Measurements from ENCODE around the gene PROB1. TPM values are rescaled to one million over a fixed set of nuclear protein-coding genes. Genes with fewer than 3 reads are reported as not detected.

Gene PROB1
- total and polyA plus RNA-seq, 9 of the 15 experiments (the other 6 are each of a cell fraction or from before 2014, with no cell fraction given): 0.01 to 1.8 (median 0.47) TPM

- TF ChIP-seq FOXP4 (CRISPR knock-in tag; IDR thresholded peaks at IDR 0.05; ENCODE audit: borderline replicate concordance): no peak
- no peak for TF ChIP-seq KDM2B (CRISPR knock-in tag; IDR thresholded peaks at IDR 0.05)
- TF ChIP-seq HDAC2 (IDR thresholded peaks at IDR 0.05): peak; percentile 94
- TF ChIP-seq TOE1 (IDR thresholded peaks at IDR 0.05; ENCODE audit: borderline replicate concordance): 0 out of 2 replicates have a peak, but pooled peaks have one; percentile 39
- TF ChIP-seq TOE1 (CRISPR knock-in tag; IDR thresholded peaks at IDR 0.05; ENCODE audit: borderline replicate concordance, low read depth): no peak
- no peak for TF ChIP-seq SRF (CRISPR knock-in tag; IDR thresholded peaks at IDR 0.05)
- TF ChIP-seq GTF2E2 (tag; IDR thresholded peaks at IDR 0.05): no peak
Observed at GRCh38 chr5:139439013-139439903, 44.4 kb upstream of the PROB1 start, which contains the start of gene DNAJC18 (continued).

GRCh38 chr5:139438707-139439012, 43.8 kb upstream of the PROB1 start:
- peak overlapping the region; percentile 80 for H3K4me3 ChIP-seq
- ATAC-seq (no peak), FAIRE-seq (peak; percentile 77), DNase-seq (ENCODE audit: extremely low read depth in 1 of 4, low spot score in 3 of 4) (no peak)
- POLR2A ChIA-PET: interaction anchor here (0.7 to 1.3 kb wide), 6 partner anchors 9 to 123 kb away, joined by 3 to 10 read pairs (median 4); no protein-coding TSS in a partner anchor
- H3K4me2 ChIP-seq (ENCODE audit: insufficient read depth, low read length): peak overlapping the region; percentile 94
- intact Hi-C loops (cut with micrococcal nuclease): loop anchor here (1.0 kb wide), 1 partner anchor 40 kb away; no protein-coding TSS in a partner anchor
- H3K9ac ChIP-seq (ENCODE audit: insufficient read depth in 1 of 2, low read depth in 2 of 2, low read length in 2 of 2): peak overlapping the region; percentile 33 to 67; a peak in 3 of 4 replicates
- no peaks in the 10 kb centered on the region for H3K36me3 ChIP-seq (ENCODE audit: control insufficient read depth, insufficient read depth, low read length)
- CTCF ChIA-PET (ENCODE audit: low intra/inter-chr PET ratio): interaction anchor here (0.5 to 0.6 kb wide), 2 partner anchors 103 to 110 kb away, joined by 3 read pairs; no protein-coding TSS in a partner anchor
- WGBS (ENCODE audit: insufficient coverage, low coverage, missing lambda C conversion rate): 23% methylated on average over 8 of the region's 8 CpGs
- H2AFZ ChIP-seq (ENCODE audit: low read depth, low read length): peak overlapping the region; percentile 99
- H3K79me2 ChIP-seq (ENCODE audit: control insufficient read depth, insufficient read depth, low read length): no peaks in the 10 kb centered on the region
- no peaks in the 10 kb centered on the region for H3K27me3 ChIP-seq (ENCODE audit: control insufficient read depth in 2 of 2, insufficient read depth in 2 of 2, low read length in 2 of 2)
- no peaks in the 10 kb centered on the region for H4K20me1 ChIP-seq (replicated peaks; ENCODE audit: control insufficient read depth, insufficient read depth, low read length)
- peaks cover 11 to 17% of the 10 kb centered on the region in 2 experiments for H3K4me1 ChIP-seq (replicated peaks in 1 of 2; ENCODE audit: control insufficient read depth in 2 of 2, insufficient read depth in 2 of 2, low read length in 2 of 2)
- H3K9me3 ChIP-seq (replicated peaks; ENCODE audit: control insufficient read depth, insufficient read depth, low read depth, low read length): no peaks in the 10 kb centered on the region
- peak overlapping the region; percentile 41; the same call in 1 of the 3 replicates for H3K27ac ChIP-seq (ENCODE audit: extremely low read depth, low read depth, low read length)
- in situ Hi-C loops (cut with MboI): no loop called here
- H3K9me1 ChIP-seq (ENCODE audit: control insufficient read depth, insufficient read depth, low read length): no peaks in the 10 kb centered on the region
- no TSS peak for BruUV-seq (replicated peaks)
- TF ChIP-seq SMARCE1 (IDR thresholded peaks at IDR 0.05): 0 out of 2 replicates have a peak, but pooled peaks have one; percentile 7
- 0 out of 2 replicates have a peak, but pooled peaks have one; percentile 52 for TF ChIP-seq FOXP4 (CRISPR knock-in tag; IDR thresholded peaks at IDR 0.05; ENCODE audit: borderline replicate concordance)
- TF ChIP-seq MYC (IDR thresholded peaks at IDR 0.05; ENCODE audit: low read depth, low read length): no peak
- TF ChIP-seq MYC (CRISPR knock-in tag; IDR thresholded peaks at IDR 0.05; ENCODE audit: borderline replicate concordance, low read depth): no peak
- TF ChIP-seq PKNOX1 (IDR thresholded peaks at IDR 0.05): peak; percentile 81
